HEK293T (cell line): ENCODE measurements around the gene SULT2B1.

ENCODE experiments used
- BHLHE40 ChIP-seq: fragments of 450-650 bp; IDR thresholded peaks from 2 replicates; pipeline ENCODE4 v1.6.1; 2016; ENCODE audit warnings: mild to moderate bottlenecking, moderate library complexity, borderline replicate concordance
- ELF4 ChIP-seq: fragments of 450-650 bp; IDR thresholded peaks from 2 replicates; pipeline ENCODE4 v1.6.1; 2017; ENCODE audit warnings: antibody characterized with exemption
- NFRKB ChIP-seq: fragments of 450-650 bp; IDR thresholded peaks from 2 replicates; pipeline ENCODE4 v1.6.1; 2016; ENCODE audit warnings: mild to moderate bottlenecking, moderate library complexity
- SP1 ChIP-seq: fragments of 450-650 bp; IDR thresholded peaks from 2 replicates; pipeline ENCODE4 v1.6.1; 2017
- SUZ12 ChIP-seq: fragments of 450-650 bp; IDR thresholded peaks from 2 replicates; pipeline ENCODE4 v1.6.1; 2016; ENCODE audit warnings: mild to moderate bottlenecking

DNA sequence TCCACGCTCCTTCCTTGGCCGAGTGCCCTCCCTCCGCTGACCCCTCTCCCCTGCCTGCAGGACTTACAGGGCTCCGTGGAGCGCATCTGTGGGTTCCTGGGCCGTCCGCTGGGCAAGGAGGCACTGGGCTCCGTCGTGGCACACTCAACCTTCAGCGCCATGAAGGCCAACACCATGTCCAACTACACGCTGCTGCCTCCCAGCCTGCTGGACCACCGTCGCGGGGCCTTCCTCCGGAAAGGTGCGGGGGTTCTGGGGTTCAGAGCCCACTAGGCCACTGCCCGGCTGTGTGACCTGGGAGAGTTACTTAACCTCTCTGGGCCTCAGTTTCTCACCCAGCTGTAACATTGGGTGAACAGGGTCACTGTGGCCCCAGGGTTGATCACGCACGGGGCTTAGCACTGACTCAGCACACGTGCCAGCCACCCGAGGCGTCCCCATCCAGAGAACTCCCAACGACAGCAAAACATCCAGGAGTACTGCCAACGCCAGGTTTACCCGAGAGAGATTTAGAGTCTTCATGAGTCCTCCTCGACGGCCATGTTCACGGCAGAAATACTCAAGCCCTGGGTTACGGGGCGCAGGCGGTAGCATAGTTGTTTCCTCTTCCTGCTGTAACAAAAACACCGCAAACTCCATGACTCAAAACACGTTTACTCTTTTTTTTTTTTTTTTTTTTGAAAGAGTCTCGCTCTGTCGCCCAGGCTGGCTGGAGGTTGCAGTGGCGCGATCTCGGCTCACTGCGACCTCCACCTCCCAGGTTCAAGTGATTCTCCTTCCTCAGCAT is 44.9 kb downstream of the SULT2B1 start:
- TF ChIP-seq BHLHE40 = no peak
- TF ChIP-seq NFRKB = no peak
- TF ChIP-seq SUZ12 = no peak
- no peak for TF ChIP-seq SP1
- no peak for TF ChIP-seq ELF4
